Measurements from ENCODE around the gene PFKFB3.

DNA sequence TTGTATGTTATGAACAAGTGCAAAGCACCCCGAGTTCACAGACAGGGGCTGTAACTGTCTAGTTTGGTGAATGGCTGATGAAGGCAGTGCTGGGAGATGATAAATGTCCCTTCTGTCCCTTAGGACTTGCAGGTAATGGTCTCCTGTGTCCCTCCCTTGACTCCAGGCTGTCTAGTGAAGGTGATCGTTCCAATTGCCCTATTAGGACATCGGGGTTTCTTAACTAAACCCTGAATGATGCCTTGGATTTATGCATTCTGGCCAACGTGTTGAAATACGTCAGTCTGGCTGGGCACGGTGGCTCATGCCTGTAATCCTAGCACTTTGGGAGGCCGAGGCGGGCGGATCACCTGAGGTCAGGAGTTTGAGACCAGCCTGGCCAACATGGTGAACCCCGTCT is 69.4 kb downstream of the PFKFB3 start:
- TF ChIP-seq CTCF (IDR thresholded peaks at IDR 0.05; ENCODE audit: low read length): no peak
- TF ChIP-seq EZH2 (optimal IDR thresholded peaks at IDR 0.05; ENCODE audit: low read depth, low read length): no peak
